H1 (cell line): ENCODE results near the gene WWC2. TPM values are rescaled to one million over a fixed set of nuclear protein-coding genes. Genes with fewer than 3 reads are reported as not detected.

Experiments used
- ASH2L ChIP-seq: fragments of 200-600, 300-600 bp; sonication (generic); IDR thresholded peaks from one replicate; pipeline ENCODE4 v1.7.1; 2017; ENCODE audit warnings: low read length
- BCL11A ChIP-seq, 2 experiments: IDR thresholded peaks; one replicate each; pipeline ENCODE4 v1.6.1; 2011; ENCODE audit warnings: low read depth in 2 of 2, low read length in 2 of 2, mild to moderate bottlenecking in 2 of 2
- CEBPB ChIP-seq: IDR thresholded peaks from 2 replicates; pipeline ENCODE4 v1.6.1; 2012; ENCODE audit warnings: low read depth, low read length
- CTBP2 ChIP-seq: IDR thresholded peaks from 2 replicates; pipeline ENCODE4 v1.7.0; 2011; ENCODE audit warnings: borderline replicate concordance, mild to moderate bottlenecking, moderate library complexity, mixed read lengths, low read length; ENCODE audit not compliant: insufficient read depth, insufficient read length
- EP300 ChIP-seq, 2 experiments: IDR thresholded peaks; 1 replicate in 1 of 2; 2 replicates in 1 of 2; pipeline ENCODE4 v1.6.1; 2011 to 2012; ENCODE audit warnings: low read depth in 2 of 2, low read length in 2 of 2, mild to moderate bottlenecking in 2 of 2, borderline replicate concordance in 1 of 2, inconsistent platforms in 1 of 2, moderate library complexity in 1 of 2
- EZH2 ChIP-seq: fragments of 200-600 bp; sonication (generic); IDR thresholded peaks from 2 replicates; pipeline ENCODE4 v1.7.1; 2012; ENCODE audit warnings: low read depth, mild to moderate bottlenecking, moderate library complexity, low read length, inconsistent platforms; ENCODE audit not compliant: severe bottlenecking
- FOSL1 ChIP-seq: IDR thresholded peaks from 2 replicates; pipeline ENCODE4 v1.6.1; 2011; ENCODE audit warnings: mild to moderate bottlenecking, low read depth, low read length, moderate library complexity; ENCODE audit not compliant: insufficient read depth
- HDAC2 ChIP-seq, 2 experiments: fragments of 300-600 bp in 1 of 2; sonication (generic) in 1 of 2; IDR thresholded peaks; 2 replicates each; pipeline ENCODE4 v1.6.1; 2011 to 2012; ENCODE audit warnings: low read depth in 2 of 2, low read length in 2 of 2, mild to moderate bottlenecking in 2 of 2, moderate library complexity in 2 of 2, borderline replicate concordance in 1 of 2, inconsistent platforms in 1 of 2
- JUND ChIP-seq: IDR thresholded peaks from 2 replicates; pipeline ENCODE4 v1.6.1; 2011; ENCODE audit warnings: mild to moderate bottlenecking, improper control_type of control experiment, low read length
- NANOG ChIP-seq: IDR thresholded peaks from 2 replicates; pipeline ENCODE4 v1.6.1; 2011; ENCODE audit warnings: low read length, low read depth, mild to moderate bottlenecking, inconsistent platforms; ENCODE audit not compliant: insufficient read depth, poor library complexity, severe bottlenecking
- POLR2A ChIP-seq, 2 experiments: IDR thresholded peaks; 1 replicate in 1 of 2; 2 replicates in 1 of 2; pipeline ENCODE4 v1.6.1; 2011; ENCODE audit warnings: low read depth in 2 of 2, low read length in 2 of 2, mild to moderate bottlenecking in 2 of 2; ENCODE audit errors: control extremely low read depth in 1 of 2
- RAD21 ChIP-seq, 2 experiments: IDR thresholded peaks in 1 of 2; conservative IDR thresholded peaks in 1 of 2; 2 replicates each; pipeline ENCODE4 v1.6.1; 2011; ENCODE audit warnings: low read depth in 2 of 2, low read length in 2 of 2, improper control_type of control experiment in 1 of 2, inconsistent platforms in 1 of 2, mild to moderate bottlenecking in 1 of 2, moderate library complexity in 1 of 2
- SIX5 ChIP-seq: IDR thresholded peaks from 2 replicates; pipeline ENCODE4 v1.6.1; 2011; ENCODE audit warnings: mild to moderate bottlenecking, low read depth, low read length
- SP2 ChIP-seq: IDR thresholded peaks from 2 replicates; pipeline ENCODE4 v1.6.1; 2012; ENCODE audit warnings: mild to moderate bottlenecking, low read length, inconsistent platforms
- TAF7 ChIP-seq: optimal IDR thresholded peaks from 2 replicates; pipeline ENCODE3; 2011; ENCODE audit warnings: low read depth, mild to moderate bottlenecking, inconsistent platforms, low read length, moderate library complexity, borderline replicate concordance
- YY1 ChIP-seq: IDR thresholded peaks from 2 replicates; pipeline ENCODE4 v1.6.1; 2011; ENCODE audit warnings: low read depth, mild to moderate bottlenecking, low read length
- polyA plus RNA-seq, 7 experiments: library from polyadenylated mRNA; depleted of rRNA in 3 of 7; stranded (reverse) in 5 of 7; unstranded in 2 of 7; fragments of >200 nt in 5 of 7; fragments of 200-250 nt in 2 of 7; gene quantifications; 1 replicate in 5 of 7; 2 replicates in 1 of 7; 4 replicates in 1 of 7; pipeline versions ENCODE4 v1.2.1 to v1.2.3, GENCODE V29; 2011 to 2013; ENCODE audit warnings: missing spikeins in 2 of 7, mixed read lengths in 2 of 7
- total RNA-seq: library from RNA; stranded (reverse); fragmentation: NEBNext Ultra II Directional; extraction: Animal tissue kit (Norgen Biotek cat#: 25700); gene quantifications from 2 replicates; pipeline ENCODE4 v1.2.1, GENCODE V29; 2021
- TF ChIP-seq, protein P1 (sequence below): IDR thresholded peaks from 2 replicates; pipeline ENCODE4 v1.6.1; 2012; ENCODE audit warnings: low read length, inconsistent platforms
- TF ChIP-seq, protein P2 (sequence below): IDR thresholded peaks from 2 replicates; pipeline ENCODE4 v1.6.1; 2012; ENCODE audit warnings: inconsistent platforms

WWC2 gene
- total and polyA plus RNA-seq, 2 of the 8 experiments (the other 6 are each of a cell fraction or from before 2014, with no cell fraction given) = 17.6 to 135 TPM

GRCh38 chr4:183182873-183183725, 84.0 kb downstream of the WWC2 start (continued):
- TF ChIP-seq HDAC2 (IDR thresholded peaks at IDR 0.05; ENCODE audit: borderline replicate concordance in 1 of 2, low read depth in 2 of 2, low read length in 2 of 2) (0 out of 4 replicates have a peak, but pooled peaks of 1 of the 2 experiments have one; percentile 43), JUND (peak; percentile 99), CTBP2 (no peak), ASH2L (peak; percentile 72), POLR2A (IDR thresholded peaks at IDR 0.05; ENCODE audit: control extremely low read depth in 1 of 2, low read depth in 2 of 2, low read length in 2 of 2) (peak in 1 of 2 experiments; percentile 80; a peak in 2 of 3 replicates), CEBPB (peak; percentile 89), EP300 (IDR thresholded peaks at IDR 0.05; ENCODE audit: borderline replicate concordance in 1 of 2, low read depth in 2 of 2, low read length in 2 of 2) (peak in 1 of 2 experiments; percentile 93; a peak in 1 of 3 replicates), FOSL1 (peak; percentile 41; the same call in 1 of the 2 replicates), EZH2 (no peak), SIX5 (0 out of 2 replicates have a peak, but pooled peaks have one; percentile 33), YY1 (peak; percentile 50; the same call in 1 of the 2 replicates), NANOG (peak; percentile 95), TAF7 (peak; percentile 11), BCL11A (IDR thresholded peaks at IDR 0.05; ENCODE audit: low read depth in 2 of 2, low read length in 2 of 2) (peak in 1 of 2 experiments; percentile 10), SP2 (no peak), RAD21 (IDR thresholded peaks at IDR 0.05 in 1 of 2, conservative IDR thresholded peaks at IDR 0.05 in 1 of 2; ENCODE audit: low read depth in 2 of 2, low read length in 2 of 2) (no peak)
- TF ChIP-seq, protein P1, sequence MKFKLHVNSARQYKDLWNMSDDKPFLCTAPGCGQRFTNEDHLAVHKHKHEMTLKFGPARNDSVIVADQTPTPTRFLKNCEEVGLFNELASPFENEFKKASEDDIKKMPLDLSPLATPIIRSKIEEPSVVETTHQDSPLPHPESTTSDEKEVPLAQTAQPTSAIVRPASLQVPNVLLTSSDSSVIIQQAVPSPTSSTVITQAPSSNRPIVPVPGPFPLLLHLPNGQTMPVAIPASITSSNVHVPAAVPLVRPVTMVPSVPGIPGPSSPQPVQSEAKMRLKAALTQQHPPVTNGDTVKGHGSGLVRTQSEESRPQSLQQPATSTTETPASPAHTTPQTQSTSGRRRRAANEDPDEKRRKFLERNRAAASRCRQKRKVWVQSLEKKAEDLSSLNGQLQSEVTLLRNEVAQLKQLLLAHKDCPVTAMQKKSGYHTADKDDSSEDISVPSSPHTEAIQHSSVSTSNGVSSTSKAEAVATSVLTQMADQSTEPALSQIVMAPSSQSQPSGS = peak; percentile 89; the same call in 1 of the 2 replicates
- TF ChIP-seq, protein P2, sequence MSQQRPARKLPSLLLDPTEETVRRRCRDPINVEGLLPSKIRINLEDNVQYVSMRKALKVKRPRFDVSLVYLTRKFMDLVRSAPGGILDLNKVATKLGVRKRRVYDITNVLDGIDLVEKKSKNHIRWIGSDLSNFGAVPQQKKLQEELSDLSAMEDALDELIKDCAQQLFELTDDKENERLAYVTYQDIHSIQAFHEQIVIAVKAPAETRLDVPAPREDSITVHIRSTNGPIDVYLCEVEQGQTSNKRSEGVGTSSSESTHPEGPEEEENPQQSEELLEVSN = no peak
